NCI-H82 treated with DMSO at 0.1 percent for 48 hours (cell line): ENCODE results near the gene ANKRD49.

ENCODE experiments used
- DNase-seq: peaks from one replicate; lab custom pipeline; 2025; ENCODE audit not compliant: unreplicated experiment; lab: John Stamatoyannopoulos, UW

ANKRD49 gene

DNA sequence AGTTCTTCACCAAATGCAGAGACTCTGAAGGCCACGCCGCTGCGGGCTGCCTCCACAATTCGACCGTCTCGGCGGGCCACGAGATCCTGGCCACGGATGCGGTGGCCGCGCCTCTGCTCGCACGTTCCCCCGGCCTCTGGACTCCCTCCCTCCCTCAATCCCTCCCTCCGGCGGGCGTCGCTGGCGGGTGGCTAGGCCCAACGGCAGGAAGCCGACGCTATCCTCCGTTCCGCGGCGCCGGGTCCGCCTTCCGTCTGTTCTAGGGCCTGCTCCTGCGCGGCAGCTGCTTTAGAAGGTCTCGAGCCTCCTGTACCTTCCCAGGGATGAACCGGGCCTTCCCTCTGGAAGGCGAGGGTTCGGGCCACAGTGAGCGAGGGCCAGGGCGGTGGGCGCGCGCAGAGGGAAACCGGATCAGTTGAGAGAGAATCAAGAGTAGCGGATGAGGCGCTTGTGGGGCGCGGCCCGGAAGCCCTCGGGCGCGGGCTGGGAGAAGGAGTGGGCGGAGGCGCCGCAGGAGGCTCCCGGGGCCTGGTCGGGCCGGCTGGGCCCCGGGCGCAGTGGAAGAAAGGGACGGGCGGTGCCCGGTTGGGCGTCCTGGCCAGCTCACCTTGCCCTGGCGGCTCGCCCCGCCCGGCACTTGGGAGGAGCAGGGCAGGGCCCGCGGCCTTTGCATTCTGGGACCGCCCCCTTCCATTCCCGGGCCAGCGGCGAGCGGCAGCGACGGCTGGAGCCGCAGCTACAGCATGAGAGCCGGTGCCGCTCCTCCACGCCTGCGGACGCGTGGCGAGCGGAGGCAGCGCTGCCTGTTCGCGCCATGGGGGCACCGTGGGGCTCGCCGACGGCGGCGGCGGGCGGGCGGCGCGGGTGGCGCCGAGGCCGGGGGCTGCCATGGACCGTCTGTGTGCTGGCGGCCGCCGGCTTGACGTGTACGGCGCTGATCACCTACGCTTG, 50.2 kb downstream of the ANKRD49 start, which contains the start of gene FUT4:
FUT4 (plus strand) TSS at position 227 of the 951 bp plus-strand sequence; CDS start at position 440, 213 bp downstream.
- peak; percentile 24 for DNase-seq

DNA sequence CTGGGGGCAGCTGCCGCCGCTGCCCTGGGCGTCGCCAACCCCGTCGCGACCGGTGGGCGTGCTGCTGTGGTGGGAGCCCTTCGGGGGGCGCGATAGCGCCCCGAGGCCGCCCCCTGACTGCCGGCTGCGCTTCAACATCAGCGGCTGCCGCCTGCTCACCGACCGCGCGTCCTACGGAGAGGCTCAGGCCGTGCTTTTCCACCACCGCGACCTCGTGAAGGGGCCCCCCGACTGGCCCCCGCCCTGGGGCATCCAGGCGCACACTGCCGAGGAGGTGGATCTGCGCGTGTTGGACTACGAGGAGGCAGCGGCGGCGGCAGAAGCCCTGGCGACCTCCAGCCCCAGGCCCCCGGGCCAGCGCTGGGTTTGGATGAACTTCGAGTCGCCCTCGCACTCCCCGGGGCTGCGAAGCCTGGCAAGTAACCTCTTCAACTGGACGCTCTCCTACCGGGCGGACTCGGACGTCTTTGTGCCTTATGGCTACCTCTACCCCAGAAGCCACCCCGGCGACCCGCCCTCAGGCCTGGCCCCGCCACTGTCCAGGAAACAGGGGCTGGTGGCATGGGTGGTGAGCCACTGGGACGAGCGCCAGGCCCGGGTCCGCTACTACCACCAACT, 51.0 kb downstream of the ANKRD49 start:
- DNase-seq = no peak

DNA sequence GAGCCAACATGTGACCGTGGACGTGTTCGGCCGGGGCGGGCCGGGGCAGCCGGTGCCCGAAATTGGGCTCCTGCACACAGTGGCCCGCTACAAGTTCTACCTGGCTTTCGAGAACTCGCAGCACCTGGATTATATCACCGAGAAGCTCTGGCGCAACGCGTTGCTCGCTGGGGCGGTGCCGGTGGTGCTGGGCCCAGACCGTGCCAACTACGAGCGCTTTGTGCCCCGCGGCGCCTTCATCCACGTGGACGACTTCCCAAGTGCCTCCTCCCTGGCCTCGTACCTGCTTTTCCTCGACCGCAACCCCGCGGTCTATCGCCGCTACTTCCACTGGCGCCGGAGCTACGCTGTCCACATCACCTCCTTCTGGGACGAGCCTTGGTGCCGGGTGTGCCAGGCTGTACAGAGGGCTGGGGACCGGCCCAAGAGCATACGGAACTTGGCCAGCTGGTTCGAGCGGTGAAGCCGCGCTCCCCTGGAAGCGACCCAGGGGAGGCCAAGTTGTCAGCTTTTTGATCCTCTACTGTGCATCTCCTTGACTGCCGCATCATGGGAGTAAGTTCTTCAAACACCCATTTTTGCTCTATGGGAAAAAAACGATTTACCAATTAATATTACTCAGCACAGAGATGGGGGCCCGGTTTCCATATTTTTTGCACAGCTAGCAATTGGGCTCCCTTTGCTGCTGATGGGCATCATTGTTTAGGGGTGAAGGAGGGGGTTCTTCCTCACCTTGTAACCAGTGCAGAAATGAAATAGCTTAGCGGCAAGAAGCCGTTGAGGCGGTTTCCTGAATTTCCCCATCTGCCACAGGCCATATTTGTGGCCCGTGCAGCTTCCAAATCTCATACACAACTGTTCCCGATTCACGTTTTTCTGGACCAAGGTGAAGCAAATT, 51.7 kb downstream of the ANKRD49 start:
- DNase-seq = no peak

DNA sequence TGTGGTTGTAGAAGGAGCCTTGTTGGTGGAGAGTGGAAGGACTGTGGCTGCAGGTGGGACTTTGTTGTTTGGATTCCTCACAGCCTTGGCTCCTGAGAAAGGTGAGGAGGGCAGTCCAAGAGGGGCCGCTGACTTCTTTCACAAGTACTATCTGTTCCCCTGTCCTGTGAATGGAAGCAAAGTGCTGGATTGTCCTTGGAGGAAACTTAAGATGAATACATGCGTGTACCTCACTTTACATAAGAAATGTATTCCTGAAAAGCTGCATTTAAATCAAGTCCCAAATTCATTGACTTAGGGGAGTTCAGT, 52.3 kb downstream of the ANKRD49 start:
- DNase-seq = no peak

DNA sequence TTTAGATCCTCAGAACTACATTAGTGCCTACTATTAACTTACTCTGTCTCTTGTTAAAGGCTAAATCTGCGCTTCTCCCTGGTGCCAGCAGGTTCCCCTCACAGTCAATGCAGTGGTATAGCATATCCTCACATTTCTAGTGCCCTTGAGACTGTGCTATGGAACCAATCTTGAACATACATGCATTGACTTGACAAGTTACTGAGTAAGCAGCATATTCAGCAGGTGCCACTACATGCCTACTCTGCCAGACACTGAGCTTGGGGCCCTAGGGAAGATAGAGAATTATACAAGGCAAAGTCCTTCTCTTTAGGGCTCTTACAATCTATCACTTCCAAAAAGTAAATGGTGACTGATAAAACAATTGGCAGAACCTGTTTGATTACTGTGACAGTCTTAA, 53.1 kb downstream of the ANKRD49 start:
- no peak for DNase-seq

DNA sequence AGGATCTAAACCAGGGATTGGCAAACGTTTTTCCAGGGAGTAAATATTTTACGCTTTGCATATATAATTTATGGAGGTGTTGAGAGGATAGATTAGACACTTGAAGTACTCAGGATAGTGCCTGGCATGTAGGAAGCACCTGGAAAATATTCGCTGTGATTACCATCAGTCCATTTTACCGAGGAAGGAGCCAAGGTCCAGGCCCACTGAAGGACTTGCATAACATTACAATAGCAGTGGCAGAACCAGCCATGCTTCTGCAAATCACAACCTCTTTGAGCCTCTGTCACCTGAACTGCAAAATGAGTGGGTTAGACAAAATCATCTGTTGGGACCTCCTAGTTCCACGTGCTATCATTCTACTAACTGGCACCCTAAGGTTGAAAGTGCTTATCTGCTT, 55.4 kb downstream of the ANKRD49 start:
- DNase-seq = no peak
